Ramos (cell line): ENCODE measurements around the gene FBXO10.
"Not testable (repeated sequence)": the region's sequence is repeated elsewhere in the genome, so short reads cannot be mapped to it uniquely, and the experiment has no call there.

Source experiments
- in situ Hi-C: fragments of 300-500 bp; cut with MboI; formaldehyde crosslinking; loops from one replicate; pipeline ENCODE4 v1.14.3; 2022; ENCODE audit warnings: low sequenced_read_pairs; ENCODE audit not compliant: unreplicated experiment

Gene FBXO10

DNA sequence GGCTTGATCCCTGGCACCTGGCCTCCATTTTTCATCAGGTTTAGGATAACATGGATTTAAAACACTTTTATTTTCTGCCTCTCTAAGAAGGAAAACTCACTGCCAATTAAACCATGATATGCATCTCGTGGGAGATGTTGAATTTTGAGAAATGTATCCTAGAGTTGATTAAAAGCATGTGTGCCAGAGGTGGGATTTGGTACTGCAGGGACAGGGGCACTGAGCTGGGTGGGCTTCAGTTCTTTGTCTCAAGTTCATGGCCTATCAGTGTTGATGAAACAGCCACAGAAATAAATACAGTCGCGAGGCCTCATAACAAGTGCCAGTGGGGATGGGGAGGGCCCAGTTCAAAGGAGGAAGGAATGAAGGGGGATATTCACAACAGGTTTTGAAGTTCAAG, 55.5 kb downstream of the FBXO10 start:
- in situ Hi-C loops, result no loop called here

DNA sequence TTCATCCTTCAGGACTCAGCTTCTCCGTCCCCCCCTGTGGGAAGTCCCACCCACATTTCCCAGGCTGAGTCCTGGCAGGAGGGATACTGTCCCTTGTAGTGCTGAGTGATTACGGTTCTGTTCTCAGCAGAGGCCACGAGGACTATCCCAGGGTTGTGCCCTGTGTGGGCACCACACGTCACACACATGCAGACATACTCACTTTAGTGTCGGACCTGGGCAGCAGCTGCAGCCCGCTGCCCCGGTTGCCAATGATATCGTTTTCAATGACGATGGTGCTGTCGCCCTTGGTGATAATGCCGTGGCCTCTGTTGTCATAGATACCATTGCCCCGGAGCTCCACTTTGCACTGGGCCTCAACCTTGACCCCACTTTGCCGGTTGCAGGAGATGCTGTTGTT, 58.3 kb downstream of the FBXO10 start:
- in situ Hi-C loops, result no loop called here

DNA sequence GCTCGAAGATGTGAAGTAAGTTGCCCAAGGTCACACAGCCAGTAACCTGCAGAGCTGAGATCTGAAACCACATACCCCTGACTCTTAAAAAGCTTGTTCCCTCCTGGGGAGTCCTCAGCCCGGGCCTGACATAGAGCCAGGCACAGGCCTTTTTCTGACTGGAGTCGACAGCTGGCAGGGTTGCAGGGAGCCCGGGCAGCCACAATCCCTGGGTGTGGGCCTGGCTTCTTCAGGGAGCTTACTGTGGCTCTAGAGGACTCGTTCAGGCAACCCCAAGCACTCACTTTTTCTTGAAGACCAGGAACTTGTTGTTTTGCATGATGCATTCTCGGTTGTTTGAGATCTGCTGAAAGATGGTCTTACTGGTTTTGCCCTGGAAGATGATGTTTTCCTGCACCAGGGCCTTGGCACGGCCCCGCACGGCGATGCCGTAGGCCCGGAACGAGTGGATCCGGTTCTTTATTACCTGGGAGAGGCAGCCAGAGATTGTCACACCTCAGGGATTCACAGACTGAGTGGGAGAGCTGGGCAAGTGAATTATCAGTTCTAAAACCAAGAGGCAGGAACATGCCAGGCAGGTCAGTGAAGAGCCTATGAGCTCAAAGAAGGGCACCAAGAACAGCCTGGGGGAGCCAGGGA, 60.4 kb downstream of the FBXO10 start:
- in situ Hi-C loops, result no loop called here

DNA sequence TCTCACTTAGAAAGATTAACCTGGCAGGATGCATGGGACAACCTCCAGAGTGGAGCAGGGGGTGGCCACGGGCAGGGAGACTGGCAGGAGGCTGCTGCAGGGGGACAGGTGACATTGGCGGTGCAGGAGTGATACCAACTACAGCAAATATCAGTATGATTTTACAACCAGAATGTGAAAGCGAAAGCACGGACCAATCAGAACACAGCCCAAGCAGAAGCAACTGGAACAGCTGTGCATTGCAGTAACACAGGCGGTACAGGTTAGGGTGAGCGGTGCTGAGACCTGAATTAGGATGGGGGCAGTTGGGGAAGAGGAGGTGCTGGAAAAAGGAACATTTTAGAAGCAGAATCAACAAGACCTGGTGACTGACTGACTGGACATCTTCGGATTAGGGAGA, 61.2 kb downstream of the FBXO10 start:
- in situ Hi-C loops, result no loop called here

DNA sequence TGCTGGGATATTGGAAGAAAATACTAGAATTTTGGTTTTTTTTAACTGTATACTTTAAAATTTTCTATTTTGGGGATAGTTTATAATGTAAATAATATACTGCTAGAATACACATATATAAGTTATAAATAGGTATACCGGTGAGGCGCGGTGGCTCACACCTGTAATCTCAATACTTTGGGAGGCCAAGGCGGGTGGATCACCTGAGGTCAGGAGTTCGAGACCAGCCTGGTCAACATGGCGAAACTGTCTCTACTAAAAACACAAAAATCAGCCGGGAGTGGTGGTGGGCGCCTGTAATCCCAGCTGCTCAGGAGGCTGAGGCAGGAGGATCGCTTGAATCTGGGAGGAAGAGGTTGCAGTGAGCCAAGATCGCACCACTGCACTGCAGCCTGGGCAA, 61.8 kb downstream of the FBXO10 start:
- in situ Hi-C loops, result not testable (repeated sequence)

DNA sequence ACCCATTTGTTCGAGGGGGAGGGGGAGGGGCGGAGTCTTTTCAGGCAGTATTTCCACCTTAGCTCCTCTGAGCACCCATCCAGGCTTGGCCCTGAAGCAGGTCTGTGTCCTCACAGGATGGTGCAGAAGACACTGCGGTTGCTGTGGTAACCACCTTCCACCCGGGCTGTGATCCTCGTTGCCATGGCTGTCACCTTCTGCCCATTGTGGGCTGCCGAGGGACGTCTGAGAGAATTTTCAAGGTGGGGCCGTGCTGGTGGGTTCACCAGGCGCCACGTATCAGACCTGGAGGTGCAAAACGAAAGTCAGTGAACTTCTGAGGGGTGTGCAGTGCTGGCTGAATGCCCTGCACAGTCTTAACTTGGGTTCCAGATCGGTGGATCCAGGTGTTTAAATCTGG, 63.7 kb downstream of the FBXO10 start:
- in situ Hi-C loops, result no loop called here

DNA sequence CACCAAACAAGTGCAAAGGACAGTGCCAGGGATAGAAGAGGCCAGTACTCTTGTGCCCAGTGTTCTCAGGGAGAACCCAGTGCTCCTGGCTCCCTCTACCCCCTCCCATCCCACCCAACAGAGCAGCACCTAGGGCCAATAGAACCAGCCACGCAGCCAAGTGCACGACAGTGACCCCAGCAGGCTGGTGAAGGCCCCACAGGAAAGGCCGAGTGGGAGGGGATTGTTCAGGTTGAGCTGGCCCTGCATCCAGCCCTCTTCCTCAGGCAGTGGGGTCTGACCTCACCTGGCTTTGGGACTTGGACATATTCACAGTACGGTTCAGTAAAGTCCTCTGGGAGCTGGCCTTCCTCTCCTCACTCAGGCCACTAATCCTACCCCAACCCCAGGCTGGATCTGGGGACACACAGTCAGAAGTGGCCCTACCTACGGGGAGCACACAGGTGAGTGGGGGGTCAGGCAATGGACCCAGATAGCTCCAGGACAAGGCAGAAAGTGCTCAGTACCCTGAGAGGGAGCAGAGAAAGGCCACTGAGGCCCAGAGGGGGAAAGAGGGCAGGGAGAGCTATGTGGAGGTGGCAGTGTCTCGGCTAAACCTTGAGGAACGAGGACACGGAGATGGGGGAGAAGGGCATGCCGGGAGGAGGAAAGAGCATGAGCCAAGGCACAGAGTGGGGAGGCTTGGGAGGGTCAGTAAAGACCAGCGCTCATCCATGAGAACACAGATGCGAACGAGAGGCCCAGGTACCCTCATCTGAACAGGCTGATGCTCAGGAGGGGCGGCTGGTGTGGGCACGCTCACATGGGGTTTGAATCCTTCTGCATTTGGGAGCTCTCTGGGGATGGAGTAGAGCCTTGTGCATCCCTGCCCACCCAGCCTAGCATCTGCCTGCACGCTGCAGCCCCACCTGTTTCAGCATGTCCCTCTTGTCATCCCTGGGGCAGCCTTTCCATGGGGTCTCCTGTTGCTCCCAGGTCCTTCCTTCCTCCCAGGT, 64.9 kb downstream of the FBXO10 start:
- in situ Hi-C loops, result no loop called here

DNA sequence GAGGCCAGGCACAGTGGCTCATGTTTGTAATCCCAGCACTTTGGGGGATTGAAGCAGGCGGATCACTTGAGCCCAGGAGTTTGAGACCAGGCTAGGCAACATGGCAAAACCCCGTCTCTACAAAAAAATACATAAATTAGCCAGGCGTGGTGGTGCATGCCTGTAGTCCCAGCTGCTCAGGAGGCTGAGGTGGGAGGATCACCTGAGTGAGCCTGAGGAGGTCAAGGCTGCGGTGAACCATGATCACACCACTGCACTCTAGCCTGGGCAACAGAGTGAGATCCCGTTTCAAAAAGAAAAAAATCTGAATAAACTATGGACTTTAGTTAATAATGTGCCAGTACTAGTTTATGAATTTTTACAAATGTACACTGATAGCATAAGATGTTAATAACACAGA, 66.1 kb downstream of the FBXO10 start:
- in situ Hi-C loops, result not testable (repeated sequence)

DNA sequence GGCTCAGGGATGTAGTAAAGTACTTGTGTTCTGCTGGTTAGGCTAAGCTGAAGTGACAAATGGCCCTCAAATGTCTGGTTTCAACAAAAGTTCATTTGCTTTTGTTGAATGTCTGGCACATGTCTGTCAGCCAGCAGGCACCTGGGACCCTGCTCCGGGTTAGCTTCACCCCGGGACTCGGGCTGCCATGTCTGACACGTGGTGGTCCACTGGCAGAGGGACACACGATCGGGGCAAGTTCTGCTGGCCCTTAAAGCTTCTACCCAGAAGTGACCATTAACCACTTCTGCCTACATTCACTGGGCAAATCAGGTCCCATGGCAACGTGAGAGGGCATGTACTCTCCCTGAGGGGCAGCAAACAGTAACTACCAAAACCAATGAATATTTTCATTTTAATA, 66.6 kb downstream of the FBXO10 start:
- in situ Hi-C loops, result no loop called here

DNA sequence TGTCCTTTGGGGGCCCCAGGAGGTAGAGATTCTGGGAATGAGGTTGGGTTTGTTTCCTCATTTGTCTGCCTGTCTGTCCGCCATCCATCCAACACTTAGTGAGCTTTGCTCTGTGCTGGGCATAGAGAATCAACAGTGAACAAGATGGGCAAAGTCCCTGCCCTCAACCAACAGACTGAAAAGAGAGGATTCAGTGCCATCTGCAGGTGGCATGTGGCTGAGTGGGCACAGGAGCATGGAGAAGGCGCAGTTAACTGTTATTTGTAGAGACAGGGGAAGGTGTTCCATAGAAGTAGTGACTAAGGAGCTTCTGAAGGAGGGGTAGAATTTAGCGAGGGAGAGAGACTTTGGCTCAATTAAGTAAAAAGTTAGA, 67.4 kb downstream of the FBXO10 start:
- in situ Hi-C loops, result no loop called here

DNA sequence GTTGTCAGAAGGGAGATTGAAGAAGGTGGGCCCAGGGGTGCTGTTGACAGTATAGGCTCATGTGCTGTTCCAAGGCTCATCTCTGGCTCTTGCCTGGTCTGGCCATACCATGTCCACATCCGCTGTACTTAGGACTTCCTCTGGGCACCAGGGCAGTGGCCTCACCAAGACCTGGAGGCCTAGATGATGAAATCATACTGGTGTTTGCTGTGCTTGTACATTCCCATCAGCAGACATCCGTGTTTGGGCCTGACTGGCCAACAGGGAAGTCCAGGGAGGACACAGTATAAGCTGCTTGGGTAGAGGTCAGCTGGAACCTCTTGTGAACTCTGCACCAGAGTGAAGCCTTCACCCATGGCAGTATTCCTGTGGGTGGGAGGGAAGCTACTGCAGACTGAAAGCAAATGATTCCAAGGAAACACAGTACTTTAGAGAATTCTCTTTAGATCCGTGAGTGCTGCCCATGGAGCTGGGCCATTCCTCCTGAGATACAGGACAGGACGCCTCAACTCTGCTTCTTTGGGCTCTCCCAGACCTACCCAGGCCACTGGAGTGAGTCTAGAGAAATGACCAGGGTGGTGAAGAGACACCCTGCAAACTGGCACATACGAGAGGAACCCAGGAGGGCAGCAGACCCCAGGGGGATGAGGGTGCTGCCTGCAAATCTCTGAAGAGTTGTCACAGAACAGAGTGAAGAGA, 67.9 kb downstream of the FBXO10 start:
- in situ Hi-C loops, result no loop called here

DNA sequence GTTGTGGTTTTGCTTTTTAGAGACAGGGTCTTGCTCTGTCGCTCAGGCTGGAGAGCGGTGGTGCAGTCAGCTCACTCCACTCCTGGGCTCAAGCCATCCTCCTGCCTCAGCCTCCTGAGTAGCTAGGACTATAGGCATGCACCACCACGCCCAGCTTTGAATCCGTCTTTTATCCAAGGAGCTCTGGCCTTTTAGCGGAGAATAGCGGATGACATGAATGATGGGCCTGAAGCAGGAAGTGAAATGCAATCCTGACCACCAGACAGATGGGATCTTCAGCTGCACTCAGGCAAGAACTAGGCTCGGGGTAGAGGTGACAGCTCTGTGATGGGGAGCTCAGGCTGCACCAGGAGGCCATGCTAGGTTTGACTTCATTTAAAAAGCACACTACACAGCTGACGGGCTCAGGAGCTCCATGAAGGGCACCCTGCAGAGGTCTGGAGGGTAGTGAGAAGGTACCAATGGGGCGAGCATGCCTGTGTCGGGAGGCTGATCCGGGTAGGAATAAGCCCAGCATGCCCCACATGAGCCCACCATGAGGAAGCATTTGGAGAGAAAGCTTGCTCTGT, 68.5 kb downstream of the FBXO10 start:
- in situ Hi-C loops, result no loop called here

DNA sequence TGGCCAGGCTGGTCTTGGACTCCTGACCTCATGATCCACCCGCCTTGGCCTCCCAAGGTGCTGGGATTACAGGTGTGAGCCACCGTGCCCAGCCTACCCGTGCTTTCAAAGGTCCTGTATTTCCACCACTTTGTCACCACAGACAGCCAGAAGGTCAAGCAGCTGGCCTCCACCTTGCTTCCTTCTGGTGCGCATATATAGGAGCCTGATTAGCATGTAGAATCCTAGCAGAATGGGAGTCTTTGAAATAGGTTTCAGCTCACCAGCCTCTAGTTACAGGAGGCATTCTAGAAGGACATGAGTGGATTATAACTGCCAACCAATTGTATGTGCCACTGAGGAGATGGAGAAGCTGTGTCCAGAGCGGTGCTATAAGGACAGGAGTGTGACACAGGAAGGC, 71.6 kb downstream of the FBXO10 start:
- in situ Hi-C loops, result no loop called here

DNA sequence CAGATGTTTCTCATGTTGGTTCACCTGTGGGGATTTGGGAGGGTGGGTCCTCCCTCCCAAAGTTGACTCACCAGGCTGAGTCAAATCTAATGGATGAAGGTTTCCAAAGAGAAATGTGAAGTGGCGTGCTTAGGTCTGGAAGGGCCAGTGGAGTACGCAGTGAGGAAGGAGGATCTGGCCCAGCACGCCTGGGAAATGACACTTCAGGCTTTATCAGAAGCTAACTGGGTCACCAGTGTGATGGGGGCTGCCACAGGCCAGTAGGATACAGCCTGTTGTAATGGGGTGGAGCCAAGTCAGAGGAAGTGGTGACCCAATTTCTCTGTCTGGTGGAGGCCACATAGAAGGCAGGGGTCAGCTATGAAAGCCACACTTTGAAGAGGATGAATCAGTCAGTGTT, 72.4 kb downstream of the FBXO10 start:
- in situ Hi-C loops, result no loop called here

DNA sequence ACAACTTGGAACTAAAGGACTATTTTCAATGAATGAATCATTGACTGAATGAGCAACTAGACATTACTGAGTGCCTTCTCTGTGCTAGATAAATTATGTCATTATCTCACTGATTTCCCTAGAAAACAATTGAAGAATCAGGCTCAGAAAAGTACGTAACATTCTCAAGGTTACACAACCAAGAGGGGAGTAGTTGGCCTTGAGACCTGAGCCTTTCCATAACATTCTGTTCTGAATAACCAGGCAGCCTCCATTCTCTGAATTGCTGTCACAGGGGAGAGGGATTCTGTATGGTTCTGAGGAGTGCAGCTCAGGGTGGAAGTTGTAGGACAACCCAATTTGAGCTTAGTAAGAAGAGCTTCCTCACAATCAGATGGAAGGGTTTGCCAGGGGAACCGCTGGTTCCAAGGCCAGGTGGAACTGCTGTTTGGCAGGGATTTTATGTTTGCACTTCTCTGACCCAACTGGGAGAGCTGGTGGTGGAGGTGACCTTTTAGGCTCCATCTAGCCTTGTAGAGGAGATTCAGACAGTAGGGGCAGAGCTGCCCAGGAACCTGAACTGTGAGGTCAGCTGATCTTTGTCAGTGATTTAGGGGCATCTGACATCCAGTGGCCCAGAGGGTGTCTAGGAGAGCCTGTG, 74.1 kb downstream of the FBXO10 start:
- in situ Hi-C loops, result no loop called here

DNA sequence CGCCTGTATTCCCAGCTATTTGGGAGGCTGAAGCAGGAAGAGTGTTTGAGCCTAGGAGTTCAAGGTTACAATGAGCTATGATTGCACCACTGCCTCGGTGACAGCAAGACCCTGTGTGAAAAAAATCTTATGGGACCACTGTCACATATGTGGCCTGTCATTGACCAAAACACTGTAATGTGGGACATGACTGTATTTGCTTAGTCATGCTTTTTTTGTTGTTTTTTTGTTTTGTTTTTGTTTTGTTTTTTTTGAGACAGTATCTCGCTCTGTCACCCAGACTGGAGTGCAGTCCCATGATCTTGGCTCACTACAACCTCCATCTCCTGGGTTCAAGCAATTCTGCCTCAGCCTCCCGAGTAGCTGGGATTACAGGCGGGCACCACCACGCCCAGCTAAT, 76.9 kb downstream of the FBXO10 start:
- in situ Hi-C loops, result no loop called here

DNA sequence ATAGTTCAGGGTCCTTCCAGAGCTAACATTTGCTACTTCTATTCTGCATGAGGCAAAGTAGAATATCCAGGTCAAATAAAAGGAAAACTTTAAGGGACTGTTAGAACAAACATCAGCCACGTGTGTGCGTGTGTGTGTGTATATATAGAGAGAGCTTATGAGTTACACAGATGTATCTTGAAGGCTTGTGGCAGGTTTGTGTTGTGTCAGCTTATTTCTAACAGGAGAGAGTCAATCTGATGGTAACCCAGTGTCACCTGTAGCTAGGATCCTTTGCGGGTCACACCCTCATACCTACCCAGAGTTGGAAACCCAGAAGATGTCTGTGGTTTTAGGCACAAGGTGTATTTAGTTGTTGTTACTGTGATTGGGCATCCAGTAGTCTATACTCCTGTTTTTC, 77.7 kb downstream of the FBXO10 start:
- in situ Hi-C loops, result no loop called here

DNA sequence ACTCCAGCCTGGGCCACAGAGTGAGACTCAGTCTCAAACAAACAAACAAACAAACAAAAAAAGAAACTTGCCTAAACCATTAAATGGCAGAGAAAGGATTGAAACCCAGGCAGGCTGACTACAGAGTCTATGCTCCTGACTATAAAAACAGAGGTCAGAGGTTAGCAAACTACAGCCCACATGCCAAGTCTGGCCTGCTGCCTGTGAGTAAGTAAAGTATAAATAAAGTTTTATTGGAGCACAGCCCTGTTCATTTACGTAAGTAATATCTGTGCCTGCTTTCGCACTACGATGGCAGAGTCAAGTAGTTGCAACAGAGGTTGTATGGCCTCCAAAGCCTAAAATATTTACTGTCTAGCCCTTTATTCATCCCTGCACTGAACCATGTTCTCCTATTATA, 78.9 kb downstream of the FBXO10 start:
- in situ Hi-C loops, result no loop called here

DNA sequence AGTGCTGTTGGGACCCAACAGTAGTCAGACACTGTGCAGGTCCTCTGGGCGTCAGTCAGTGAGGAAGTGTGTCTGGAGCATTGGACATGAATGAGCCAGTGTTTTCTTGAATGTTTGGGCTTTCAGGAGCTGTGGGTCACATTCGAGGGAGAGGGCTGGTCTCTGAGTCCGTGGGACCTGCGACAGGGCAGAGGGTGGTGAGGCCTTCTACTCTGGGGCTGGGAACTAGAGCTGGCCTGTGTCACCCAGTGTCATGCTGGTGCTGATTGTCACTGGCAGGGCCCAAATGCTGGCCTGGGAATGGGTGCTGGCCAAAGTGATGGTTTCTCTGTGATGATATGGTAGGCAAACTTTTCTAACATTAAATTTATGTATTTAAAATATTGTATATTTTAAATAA, 80.2 kb downstream of the FBXO10 start:
- in situ Hi-C loops, result no loop called here

DNA sequence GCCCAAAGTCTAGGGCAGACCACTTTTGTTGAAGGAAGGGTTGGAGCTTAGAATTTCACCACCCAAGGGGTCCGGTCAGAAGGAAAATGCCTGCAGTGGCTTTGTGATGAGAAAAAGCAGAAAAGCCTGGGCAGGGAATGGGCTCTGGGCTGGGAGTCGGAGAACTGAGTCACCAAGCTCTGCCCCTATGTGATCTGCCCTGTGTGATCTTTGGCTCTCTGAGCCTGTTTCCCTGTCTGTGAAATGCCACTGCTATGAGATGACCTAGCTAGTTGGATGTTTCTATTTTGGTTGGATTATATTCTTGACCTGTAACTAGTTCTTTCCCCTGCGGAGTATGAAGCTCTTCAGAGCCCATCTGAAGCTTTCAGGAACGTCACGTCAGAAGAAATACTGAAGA, 80.6 kb downstream of the FBXO10 start:
- in situ Hi-C loops, result no loop called here
